ENCODE results near the gene CDC42BPB. TPM values are rescaled to one million over a fixed set of nuclear protein-coding genes. Genes with fewer than 3 reads are reported as not detected.
A peak's percentile ranks its signal among the peaks of the same experiment; 100 is the strongest.

CDC42BPB gene
- total RNA-seq, 1 experiment from 2014 or later, result 84.4 TPM

DNA sequence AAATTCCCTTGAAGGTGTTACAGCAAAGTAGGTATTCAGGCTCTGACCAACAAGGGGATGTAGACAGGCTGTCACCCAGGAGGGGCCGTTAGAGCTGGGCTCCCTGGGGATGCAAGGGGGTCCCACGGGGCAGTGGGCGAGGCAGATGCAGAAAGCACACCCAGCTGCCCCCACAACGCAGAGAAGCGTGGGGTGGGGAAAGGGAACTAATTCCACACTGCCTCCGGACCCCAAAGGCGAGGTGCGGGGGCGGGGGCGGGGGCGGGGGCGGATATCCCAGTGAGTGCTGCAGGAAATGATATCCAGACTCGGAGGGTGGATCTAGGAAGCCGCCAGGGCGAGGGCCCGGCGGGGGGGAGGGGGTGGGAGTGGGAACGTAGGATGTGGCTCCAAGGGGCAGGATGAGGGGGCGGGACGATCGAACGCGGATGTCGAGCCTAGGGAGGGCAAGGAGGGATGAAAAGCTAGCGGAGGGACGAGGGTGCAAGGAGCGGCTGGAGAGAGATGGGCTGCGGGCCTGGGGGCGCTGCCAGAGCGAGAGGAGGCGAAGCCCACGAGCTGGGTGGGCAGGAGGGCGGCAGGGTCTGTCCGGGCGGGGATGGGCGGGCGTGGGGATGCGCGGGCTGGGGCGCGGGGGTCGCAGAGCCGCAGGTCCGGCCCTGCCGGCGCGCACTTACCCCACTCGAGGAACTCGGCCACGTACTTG is 874 bp downstream of the CDC42BPB start:
- ChIA-PET CTCF (no interaction called here), POLR2A (interaction anchor here (0.6 kb wide), 1 partner anchor 23 kb away, joined by 3 read pairs; no protein-coding TSS in a partner anchor)
- H3K9me3 ChIP-seq (ENCODE audit: control insufficient read depth, insufficient read depth, low read depth, low read length), result no peaks in the 10 kb centered on the region
- H3K4me1 ChIP-seq (ENCODE audit: control insufficient read depth, insufficient read depth, low read length), result peaks cover 22% of the 10 kb centered on the region
- intact Hi-C loops (cut with micrococcal nuclease; ENCODE audit: unreplicated experiment) (no loop called here), in situ Hi-C loops (cut with HindIII; ENCODE audit: low pct_unique_long_range_greater_than_20kb, low sequenced_read_pairs) (no loop called here)
- peak overlapping the region; percentile 84 for H3K27ac ChIP-seq (ENCODE audit: low read length)
- H3K27me3 ChIP-seq (ENCODE audit: control insufficient read depth, insufficient read depth, low read length), result no peaks in the 10 kb centered on the region
- no TSS peak for BruUV-seq (replicated peaks)
- H3K4me3 ChIP-seq (ENCODE audit: low read depth in 2 of 2, low read length in 2 of 2), result peak overlapping the region; percentile 59 to 67
- DNase-seq (ENCODE audit: low read depth, low spot score) (no peak), ATAC-seq (peak; percentile 35)
- H3K36me3 ChIP-seq (ENCODE audit: control insufficient read depth, insufficient read depth, low read length), result no peaks in the 10 kb centered on the region
- TF ChIP-seq, protein P1, sequence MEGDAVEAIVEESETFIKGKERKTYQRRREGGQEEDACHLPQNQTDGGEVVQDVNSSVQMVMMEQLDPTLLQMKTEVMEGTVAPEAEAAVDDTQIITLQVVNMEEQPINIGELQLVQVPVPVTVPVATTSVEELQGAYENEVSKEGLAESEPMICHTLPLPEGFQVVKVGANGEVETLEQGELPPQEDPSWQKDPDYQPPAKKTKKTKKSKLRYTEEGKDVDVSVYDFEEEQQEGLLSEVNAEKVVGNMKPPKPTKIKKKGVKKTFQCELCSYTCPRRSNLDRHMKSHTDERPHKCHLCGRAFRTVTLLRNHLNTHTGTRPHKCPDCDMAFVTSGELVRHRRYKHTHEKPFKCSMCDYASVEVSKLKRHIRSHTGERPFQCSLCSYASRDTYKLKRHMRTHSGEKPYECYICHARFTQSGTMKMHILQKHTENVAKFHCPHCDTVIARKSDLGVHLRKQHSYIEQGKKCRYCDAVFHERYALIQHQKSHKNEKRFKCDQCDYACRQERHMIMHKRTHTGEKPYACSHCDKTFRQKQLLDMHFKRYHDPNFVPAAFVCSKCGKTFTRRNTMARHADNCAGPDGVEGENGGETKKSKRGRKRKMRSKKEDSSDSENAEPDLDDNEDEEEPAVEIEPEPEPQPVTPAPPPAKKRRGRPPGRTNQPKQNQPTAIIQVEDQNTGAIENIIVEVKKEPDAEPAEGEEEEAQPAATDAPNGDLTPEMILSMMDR (IDR thresholded peaks at IDR 0.05), result no peak
- TF ChIP-seq SIN3A (IDR thresholded peaks at IDR 0.05; ENCODE audit: borderline replicate concordance, insufficient read depth, low read depth, low read length) (no peak), POLR2AphosphoS5 (IDR thresholded peaks at IDR 0.05; ENCODE audit: low read depth, low read length) (no peak), TCF7L2 (IDR thresholded peaks at IDR 0.05; ENCODE audit: low read depth, low read length) (no peak)

DNA sequence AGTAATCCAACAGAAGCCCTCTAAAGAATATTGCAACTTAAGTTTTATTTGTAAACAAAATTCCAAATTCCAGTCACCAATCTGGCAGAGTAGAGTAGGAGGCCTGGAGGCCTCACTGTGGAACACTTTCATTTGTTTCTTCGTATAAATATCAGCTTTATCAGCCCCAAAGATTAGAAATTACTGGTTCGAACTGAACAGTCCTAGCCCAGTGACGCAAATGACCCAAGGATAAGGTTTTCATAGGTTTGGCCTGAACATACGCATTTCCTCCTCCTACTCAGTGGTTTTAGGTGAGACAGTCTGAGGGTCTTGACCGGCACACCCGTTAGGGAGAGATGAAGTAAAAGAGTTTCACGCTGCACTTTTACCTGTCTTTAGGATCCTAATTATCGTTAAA is 1.7 kb downstream of the CDC42BPB start:
- Histone ChIP-seq H3K4me3 (ENCODE audit: low read depth in 2 of 2, low read length in 2 of 2) (peak overlapping the region; percentile 59 to 67), H3K4me1 (ENCODE audit: control insufficient read depth, insufficient read depth, low read length) (peaks cover 22% of the 10 kb centered on the region), H3K27ac (ENCODE audit: low read length) (peak overlapping the region; percentile 84), H3K36me3 (ENCODE audit: control insufficient read depth, insufficient read depth, low read length) (no peaks in the 10 kb centered on the region), H3K27me3 (ENCODE audit: control insufficient read depth, insufficient read depth, low read length) (no peaks in the 10 kb centered on the region), H3K9me3 (ENCODE audit: control insufficient read depth, insufficient read depth, low read depth, low read length) (no peaks in the 10 kb centered on the region)
- ChIA-PET POLR2A (no interaction called here), CTCF (no interaction called here)
- TSS peak; percentile 88 for BruUV-seq (replicated peaks)
- in situ Hi-C loops (cut with HindIII; ENCODE audit: low pct_unique_long_range_greater_than_20kb, low sequenced_read_pairs) (no loop called here), intact Hi-C loops (cut with micrococcal nuclease; ENCODE audit: unreplicated experiment) (no loop called here)
- no peak for TF ChIP-seq TCF7L2 (IDR thresholded peaks at IDR 0.05; ENCODE audit: low read depth, low read length)
- no peak for TF ChIP-seq SIN3A (IDR thresholded peaks at IDR 0.05; ENCODE audit: borderline replicate concordance, insufficient read depth, low read depth, low read length)
- TF ChIP-seq POLR2AphosphoS5 (IDR thresholded peaks at IDR 0.05; ENCODE audit: low read depth, low read length), result no peak
- TF ChIP-seq, protein P1 (IDR thresholded peaks at IDR 0.05), result no peak
- TF ChIP-seq, protein P2, sequence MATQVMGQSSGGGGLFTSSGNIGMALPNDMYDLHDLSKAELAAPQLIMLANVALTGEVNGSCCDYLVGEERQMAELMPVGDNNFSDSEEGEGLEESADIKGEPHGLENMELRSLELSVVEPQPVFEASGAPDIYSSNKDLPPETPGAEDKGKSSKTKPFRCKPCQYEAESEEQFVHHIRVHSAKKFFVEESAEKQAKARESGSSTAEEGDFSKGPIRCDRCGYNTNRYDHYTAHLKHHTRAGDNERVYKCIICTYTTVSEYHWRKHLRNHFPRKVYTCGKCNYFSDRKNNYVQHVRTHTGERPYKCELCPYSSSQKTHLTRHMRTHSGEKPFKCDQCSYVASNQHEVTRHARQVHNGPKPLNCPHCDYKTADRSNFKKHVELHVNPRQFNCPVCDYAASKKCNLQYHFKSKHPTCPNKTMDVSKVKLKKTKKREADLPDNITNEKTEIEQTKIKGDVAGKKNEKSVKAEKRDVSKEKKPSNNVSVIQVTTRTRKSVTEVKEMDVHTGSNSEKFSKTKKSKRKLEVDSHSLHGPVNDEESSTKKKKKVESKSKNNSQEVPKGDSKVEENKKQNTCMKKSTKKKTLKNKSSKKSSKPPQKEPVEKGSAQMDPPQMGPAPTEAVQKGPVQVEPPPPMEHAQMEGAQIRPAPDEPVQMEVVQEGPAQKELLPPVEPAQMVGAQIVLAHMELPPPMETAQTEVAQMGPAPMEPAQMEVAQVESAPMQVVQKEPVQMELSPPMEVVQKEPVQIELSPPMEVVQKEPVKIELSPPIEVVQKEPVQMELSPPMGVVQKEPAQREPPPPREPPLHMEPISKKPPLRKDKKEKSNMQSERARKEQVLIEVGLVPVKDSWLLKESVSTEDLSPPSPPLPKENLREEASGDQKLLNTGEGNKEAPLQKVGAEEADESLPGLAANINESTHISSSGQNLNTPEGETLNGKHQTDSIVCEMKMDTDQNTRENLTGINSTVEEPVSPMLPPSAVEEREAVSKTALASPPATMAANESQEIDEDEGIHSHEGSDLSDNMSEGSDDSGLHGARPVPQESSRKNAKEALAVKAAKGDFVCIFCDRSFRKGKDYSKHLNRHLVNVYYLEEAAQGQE (IDR thresholded peaks at IDR 0.05; ENCODE audit: insufficient read depth in 1 of 2, low read depth in 2 of 2, low read length in 1 of 2), result no peak
- ATAC-seq (no peak), DNase-seq (ENCODE audit: low read depth, low spot score) (no peak)

Data from Panc1 (cell line).